Stimulated activated naive CD4-positive, alpha-beta T cell treated with Interleukin-2 at 50 U/mL for 16 hours (primary cell): ENCODE results near the gene AKAP12.

Experiments
- DNase-seq: peaks from one replicate; lab custom pipeline; 2025; lab: John Stamatoyannopoulos, UW

Gene AKAP12

DNA sequence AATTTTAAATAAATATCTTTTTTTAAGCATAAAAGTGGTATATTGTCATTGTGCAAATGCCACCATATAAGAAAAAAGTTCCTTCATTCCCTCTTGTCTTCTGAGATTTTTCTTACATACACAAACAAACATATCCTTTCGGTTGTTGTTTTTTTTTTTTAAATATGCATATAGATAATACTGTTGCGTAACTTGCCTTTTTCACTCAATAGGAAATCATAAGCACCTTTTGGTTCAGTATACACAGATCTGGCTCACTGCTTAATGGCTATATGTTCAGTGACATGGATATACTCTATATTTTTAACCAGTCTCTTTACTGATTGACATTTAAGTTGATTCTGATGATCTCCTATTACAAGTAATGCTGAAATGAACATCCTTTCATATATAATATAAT is 40.1 kb downstream of the AKAP12 start:
- no peak for DNase-seq

GRCh38 chr6:151280859-151281258 is 41.1 kb downstream of the AKAP12 start:
- DNase-seq = no peak

GRCh38 chr6:151284012-151284411 is 44.2 kb downstream of the AKAP12 start:
- DNase-seq = no peak

- no peak for DNase-seq
These were observed 44.8 kb downstream of the AKAP12 start for GRCh38 chr6:151284548-151285017.

GRCh38 chr6:151285122-151285521 is 45.4 kb downstream of the AKAP12 start:
- DNase-seq = no peak

DNA sequence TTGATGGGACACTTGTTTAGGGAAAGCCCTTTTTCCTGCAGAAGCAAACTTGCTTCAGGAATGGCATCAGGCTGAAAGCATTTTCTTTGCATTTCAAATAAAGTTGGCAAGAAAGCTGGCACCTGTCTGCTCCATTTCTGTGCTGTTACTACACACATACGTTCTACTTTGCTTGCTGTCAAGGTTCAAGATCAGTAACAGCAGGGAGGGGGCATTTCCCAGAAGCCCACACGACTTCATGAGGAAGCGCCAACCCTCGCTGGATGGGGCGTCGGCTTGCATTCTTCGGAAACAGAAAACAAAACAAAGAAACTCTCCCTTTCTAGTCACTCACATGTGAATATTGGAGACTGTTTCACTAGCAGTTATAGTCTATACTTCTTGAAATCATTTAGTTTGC is 46.4 kb downstream of the AKAP12 start:
- DNase-seq = no peak

- DNase-seq = no peak
These were observed 49.1 kb downstream of the AKAP12 start for GRCh38 chr6:151288712-151289398.

DNA sequence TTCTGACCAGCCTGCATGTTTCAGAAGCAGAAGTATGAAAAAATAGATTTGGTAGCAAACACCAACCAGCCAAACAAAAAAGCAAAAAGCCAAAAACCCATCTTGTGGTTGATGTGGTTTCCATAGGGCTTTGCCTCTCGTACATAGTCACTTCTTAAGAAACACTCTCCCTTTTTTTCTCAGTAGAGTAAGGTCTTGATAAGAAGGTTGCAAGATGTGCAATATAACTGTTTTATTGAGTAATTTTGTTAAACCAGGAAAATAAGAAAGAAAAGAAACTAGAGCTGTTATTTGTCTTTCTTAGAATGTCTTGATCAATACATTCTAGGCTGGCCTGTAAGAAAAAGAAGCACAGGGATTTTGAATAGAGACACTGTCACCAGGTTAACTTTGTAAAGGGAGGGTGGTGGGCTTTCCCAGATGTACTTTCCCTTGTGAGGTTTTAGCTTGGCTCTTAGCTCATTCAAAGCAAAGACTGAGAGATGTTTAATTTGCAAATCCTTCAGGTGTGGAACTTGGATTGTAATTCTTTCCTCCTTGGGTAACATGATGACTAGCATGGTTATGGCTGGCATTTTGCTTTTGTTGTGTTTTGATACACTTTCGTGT is 49.7 kb downstream of the AKAP12 start:
- DNase-seq = no peak

- no peak for DNase-seq
These were observed 51.3 kb downstream of the AKAP12 start for GRCh38 chr6:151290877-151291721.

DNA sequence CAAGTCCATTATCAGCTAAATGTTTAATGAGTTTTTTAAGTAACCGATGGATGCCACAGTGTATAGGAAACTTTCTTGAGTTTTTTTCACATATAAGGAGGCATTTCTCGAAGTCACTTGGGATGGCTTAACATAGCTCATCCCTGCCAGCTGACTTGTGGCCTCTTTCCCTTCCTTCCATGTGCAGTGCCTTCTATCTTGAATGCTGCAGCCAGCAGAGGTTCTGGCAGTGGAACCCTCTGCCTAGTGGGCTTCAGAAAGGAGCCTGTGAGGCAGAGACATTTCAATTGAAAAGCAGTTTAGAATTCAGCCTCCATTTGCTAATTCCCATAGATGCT is 51.9 kb downstream of the AKAP12 start:
- no peak for DNase-seq

- DNase-seq = no peak
These were observed 53.4 kb downstream of the AKAP12 start for GRCh38 chr6:151292974-151293687.

DNA sequence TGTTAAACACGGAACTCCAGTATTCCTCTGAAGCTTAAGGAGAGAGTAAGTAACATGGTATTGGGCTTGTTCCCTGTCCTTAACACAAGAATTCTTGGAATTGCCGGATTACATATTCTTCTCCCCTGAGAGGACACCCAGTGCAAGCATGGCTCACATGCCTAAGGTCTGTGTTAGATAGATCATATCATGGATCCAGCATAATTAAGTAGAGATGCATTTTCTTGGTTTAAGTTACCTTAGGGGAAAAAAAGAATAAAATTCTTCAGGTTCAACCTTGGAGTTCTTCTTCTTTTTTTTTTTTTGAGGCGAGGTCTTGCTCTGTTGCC is 53.9 kb downstream of the AKAP12 start:
- DNase-seq = no peak

GRCh38 chr6:151294561-151295101 is 54.9 kb downstream of the AKAP12 start:
- DNase-seq = no peak

DNA sequence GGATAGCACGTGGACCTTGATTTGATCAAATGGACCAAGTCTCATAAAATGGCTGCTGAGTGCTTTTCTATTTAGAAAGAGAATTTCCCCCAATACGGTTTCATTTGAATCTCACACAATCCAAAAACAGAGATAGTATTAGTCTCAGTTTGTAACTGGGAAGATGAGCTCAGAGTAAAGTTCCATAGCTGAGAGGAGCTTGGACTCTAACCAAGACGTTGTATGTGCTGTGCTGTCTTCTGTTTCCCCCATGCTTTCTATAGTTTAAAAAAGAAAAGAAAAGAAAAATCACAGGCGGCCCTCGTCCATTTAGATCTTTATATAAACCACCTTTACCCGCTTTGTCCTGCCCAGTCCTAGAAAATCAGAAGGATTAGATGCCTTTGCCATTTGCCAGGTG is 58.1 kb downstream of the AKAP12 start:
- DNase-seq = no peak

- DNase-seq = no peak
These were observed 59.2 kb downstream of the AKAP12 start for GRCh38 chr6:151299011-151299410.

DNA sequence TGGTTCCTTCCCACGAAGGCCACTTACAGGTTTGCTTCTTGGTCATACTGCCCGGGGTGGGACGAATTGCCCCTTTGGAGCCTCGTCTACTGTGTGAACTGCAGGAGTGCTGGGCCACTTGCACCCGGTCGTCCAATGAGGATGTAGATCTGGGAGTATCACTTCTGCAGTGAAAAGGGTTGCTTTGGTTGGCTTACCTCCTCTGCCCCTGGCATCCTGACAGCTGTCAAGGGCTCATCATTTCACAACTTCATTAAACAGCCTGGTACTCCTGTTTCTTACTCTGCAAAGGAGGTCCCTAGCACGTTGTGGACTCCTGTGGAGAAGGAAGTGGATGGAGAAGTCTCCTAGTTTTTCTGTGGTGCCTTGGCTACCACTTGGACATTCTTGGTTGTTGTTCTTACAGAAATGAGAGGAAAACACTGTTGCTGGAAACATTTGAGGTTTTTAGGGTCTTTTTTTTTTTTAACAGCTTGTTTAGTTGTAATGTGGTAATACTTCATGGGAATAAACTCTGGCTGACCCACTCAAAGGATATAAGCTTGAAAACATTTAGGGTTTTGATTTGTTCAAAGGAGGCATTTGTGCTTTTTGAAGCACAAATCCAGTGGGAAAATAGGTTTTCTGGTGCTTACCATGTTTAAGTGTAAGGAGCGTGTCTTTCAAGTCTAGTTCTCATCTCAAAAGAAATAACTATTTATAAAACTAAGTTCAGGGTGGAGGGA is 60.7 kb downstream of the AKAP12 start:
- DNase-seq = no peak

GRCh38 chr6:151301547-151301946 is 61.8 kb downstream of the AKAP12 start:
- no peak for DNase-seq

DNA sequence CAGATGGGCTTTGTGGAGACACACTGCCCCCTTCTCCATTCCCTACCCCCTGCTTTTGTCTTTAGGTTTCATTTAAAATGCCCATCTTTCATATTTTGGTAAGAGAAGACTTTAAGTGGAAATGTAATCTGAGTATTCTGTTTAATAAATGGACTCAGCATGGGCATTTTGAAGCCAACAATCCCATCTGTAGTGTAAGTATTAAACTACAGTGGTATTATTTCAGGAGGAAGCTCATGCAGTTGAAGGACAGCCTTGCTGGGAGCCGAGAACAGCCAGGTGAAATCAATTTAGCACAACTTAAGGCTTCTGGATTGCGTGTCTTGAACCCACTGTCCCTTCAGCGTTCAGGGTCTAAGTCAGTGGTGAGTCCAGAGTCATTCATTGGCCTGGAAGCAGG is 63.5 kb downstream of the AKAP12 start:
- no peak for DNase-seq

- no peak for DNase-seq
These were observed 66.6 kb downstream of the AKAP12 start for GRCh38 chr6:151306269-151306783.

DNA sequence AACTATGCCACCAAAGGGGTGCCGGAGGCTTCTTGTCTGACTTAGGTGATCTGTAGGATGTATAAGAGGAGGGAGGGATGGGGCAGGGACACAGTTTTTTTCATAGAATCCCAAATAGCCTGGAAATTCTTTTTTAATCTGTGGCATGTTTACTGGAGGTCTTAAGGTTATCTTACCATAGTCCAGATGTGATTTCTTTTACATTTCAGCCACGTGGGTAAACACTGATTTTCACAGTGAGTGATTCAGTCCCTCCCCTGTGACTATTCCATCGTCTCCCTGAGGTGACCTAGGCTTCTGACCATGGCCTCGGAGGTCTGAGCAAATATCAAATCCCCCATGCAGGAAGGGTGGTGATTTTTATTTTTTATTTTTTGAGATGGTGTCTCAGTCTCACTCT is 67.7 kb downstream of the AKAP12 start:
- no peak for DNase-seq

DNA sequence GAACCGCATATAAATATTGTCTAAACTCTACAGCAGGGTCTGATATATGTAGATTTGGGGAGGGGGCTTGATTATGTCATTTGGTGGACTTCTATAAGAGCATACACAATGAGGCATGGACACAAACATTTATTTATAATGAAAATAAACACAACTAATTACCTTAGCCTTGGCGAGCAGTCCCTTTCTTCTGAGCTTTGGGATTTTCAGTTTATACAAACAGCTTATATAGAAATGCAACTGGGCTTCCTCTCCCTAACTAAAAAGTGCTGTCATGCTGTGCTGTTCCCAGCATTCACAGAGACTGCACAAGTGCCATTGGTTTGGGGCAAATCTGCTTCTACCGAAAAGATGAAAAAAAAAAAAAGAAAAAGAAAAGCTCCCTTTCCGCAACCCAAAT is 69.9 kb downstream of the AKAP12 start:
- DNase-seq = no peak
